ENCODE measurements around the gene GTF2F1. TPM values are rescaled to one million over a fixed set of nuclear protein-coding genes. Genes with fewer than 3 reads are reported as not detected.

GTF2F1 gene
- total and polyA plus RNA-seq, 10 of the 15 experiments (the other 5 are each of a cell fraction or from before 2014, with no cell fraction given): 4.5 to 61.7 (median 48.5) TPM

DNA sequence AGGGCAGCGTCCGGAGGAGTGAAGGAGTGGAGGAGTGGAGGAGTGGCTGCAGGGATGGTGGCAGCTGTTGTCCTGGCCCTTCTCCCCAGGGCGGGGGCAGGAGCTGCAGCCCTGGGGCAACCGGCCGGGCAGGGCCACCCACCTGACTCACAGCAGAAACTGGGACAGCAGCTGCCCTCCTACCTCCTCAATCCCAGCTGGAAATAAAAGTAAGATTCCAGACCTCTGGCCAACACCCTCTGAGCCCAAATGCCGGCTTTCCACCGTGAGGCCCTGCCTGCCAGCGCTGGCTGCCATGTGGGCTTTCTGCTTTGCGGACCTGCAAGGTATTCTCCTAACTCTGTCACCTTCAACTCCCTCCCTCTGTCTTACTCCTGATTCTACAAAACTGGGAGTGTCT, 35.0 kb downstream of the GTF2F1 start (continued):
- TF ChIP-seq, protein P1, sequence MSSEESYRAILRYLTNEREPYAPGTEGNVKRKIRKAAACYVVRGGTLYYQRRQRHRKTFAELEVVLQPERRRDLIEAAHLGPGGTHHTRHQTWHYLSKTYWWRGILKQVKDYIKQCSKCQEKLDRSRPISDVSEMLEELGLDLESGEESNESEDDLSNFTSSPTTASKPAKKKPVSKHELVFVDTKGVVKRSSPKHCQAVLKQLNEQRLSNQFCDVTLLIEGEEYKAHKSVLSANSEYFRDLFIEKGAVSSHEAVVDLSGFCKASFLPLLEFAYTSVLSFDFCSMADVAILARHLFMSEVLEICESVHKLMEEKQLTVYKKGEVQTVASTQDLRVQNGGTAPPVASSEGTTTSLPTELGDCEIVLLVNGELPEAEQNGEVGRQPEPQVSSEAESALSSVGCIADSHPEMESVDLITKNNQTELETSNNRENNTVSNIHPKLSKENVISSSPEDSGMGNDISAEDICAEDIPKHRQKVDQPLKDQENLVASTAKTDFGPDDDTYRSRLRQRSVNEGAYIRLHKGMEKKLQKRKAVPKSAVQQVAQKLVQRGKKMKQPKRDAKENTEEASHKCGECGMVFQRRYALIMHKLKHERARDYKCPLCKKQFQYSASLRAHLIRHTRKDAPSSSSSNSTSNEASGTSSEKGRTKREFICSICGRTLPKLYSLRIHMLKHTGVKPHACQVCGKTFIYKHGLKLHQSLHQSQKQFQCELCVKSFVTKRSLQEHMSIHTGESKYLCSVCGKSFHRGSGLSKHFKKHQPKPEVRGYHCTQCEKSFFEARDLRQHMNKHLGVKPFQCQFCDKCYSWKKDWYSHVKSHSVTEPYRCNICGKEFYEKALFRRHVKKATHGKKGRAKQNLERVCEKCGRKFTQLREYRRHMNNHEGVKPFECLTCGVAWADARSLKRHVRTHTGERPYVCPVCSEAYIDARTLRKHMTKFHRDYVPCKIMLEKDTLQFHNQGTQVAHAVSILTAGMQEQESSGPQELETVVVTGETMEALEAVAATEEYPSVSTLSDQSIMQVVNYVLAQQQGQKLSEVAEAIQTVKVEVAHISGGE (CRISPR knock-in tag; IDR thresholded peaks at IDR 0.05): no peak
- no peak for TF ChIP-seq MYC (IDR thresholded peaks at IDR 0.05; ENCODE audit: insufficient read depth, insufficient read length, insufficient replicate concordance, low read length, severe bottlenecking)
- TF ChIP-seq CHD4 (IDR thresholded peaks at IDR 0.05): no peak
- TF ChIP-seq SRF (IDR thresholded peaks at IDR 0.05; ENCODE audit: low read depth in 2 of 2, low read length in 2 of 2): no peak
- TF ChIP-seq PAX8 (IDR thresholded peaks at IDR 0.05): no peak
- TF ChIP-seq MAX (IDR thresholded peaks at IDR 0.05; ENCODE audit: low read depth, low read length): no peak
- no peak for TF ChIP-seq KLF5 (IDR thresholded peaks at IDR 0.05; ENCODE audit: partially characterized antibody)
- no peak for TF ChIP-seq RCOR1 (conservative IDR thresholded peaks at IDR 0.05; ENCODE audit: low read depth, low read length)
- no peak for TF ChIP-seq CBX3 (IDR thresholded peaks at IDR 0.05; ENCODE audit: borderline replicate concordance, low read depth)
- no peak for TF ChIP-seq HCFC1 (IDR thresholded peaks at IDR 0.05; ENCODE audit: low read length)
- TF ChIP-seq ATF3 (IDR thresholded peaks at IDR 0.05; ENCODE audit: borderline replicate concordance, extremely low read depth, low read depth, low read length): no peak
